Naive thymus-derived CD4-positive, alpha-beta T cell (primary cell): ENCODE results near the gene C1orf56. TPM values are rescaled to one million over a fixed set of nuclear protein-coding genes. Genes with fewer than 3 reads are reported as not detected.

Source experiments
- ATAC-seq: fragments of 150-1000 bp; cut with Tn5 transposase; 2 replicates; pipeline ENCODE4 v1.10.0; 2021; ENCODE audit warnings: mild to moderate bottlenecking, moderate library complexity
- CTCF ChIA-PET: fragments of 350-600 bp; sonication (Branson Sonifier 250); formaldehyde crosslinking; loops from one replicate; lab custom pipeline; 2021; ENCODE audit warnings: antibody characterized with exemption; lab: Charles Lee
- POLR2A ChIA-PET: fragments of 350-600 bp; sonication (Branson Sonifier 250); formaldehyde crosslinking; loops from one replicate; lab custom pipeline; 2021; ENCODE audit warnings: antibody characterized with exemption, inconsistent platforms; lab: Charles Lee
- DNase-seq, 9 donors: peaks; one replicate each; pipeline versions ENCODE4 v3.0.0 to v3.0.0-alpha.2; 2020 to 2022; ENCODE audit warnings: mixed read lengths in 1 of 9
- H3K27ac ChIP-seq: one replicate; pipeline ENCODE4 v1.7.0; 2013; ENCODE audit warnings: mild to moderate bottlenecking, low read depth, low read length, moderate library complexity
- H3K27me3 ChIP-seq, 2 donors: one replicate each; pipeline ENCODE4 v1.7.0; 2013; ENCODE audit warnings: low read length in 2 of 2, mild to moderate bottlenecking in 2 of 2, moderate library complexity in 2 of 2; ENCODE audit not compliant: control insufficient read depth in 2 of 2, insufficient read depth in 2 of 2
- H3K36me3 ChIP-seq, 3 experiments: 1 replicate in 2 of 3; 2 replicates in 1 of 3; pipeline ENCODE4 v1.7.0; 2013; ENCODE audit warnings: low read length in 3 of 3, mild to moderate bottlenecking in 3 of 3, moderate library complexity in 1 of 3; ENCODE audit not compliant: insufficient read depth in 3 of 3, control insufficient read depth in 2 of 3
- H3K4me1 ChIP-seq, 2 donors: one replicate each; pipeline ENCODE4 v1.7.0; 2013; ENCODE audit warnings: low read length in 2 of 2, mild to moderate bottlenecking in 2 of 2, moderate library complexity in 1 of 2; ENCODE audit not compliant: control insufficient read depth in 2 of 2, insufficient read depth in 2 of 2
- H3K4me3 ChIP-seq: 2 replicates; pipeline ENCODE4 v1.7.0; 2013; ENCODE audit warnings: mild to moderate bottlenecking, low read length
- H3K9me3 ChIP-seq, 3 experiments: 1 replicate in 2 of 3; 2 replicates in 1 of 3; pipeline ENCODE4 v1.7.0; 2013; ENCODE audit warnings: low read length in 3 of 3; ENCODE audit not compliant: control insufficient read depth in 2 of 3
- H3K27ac Mint-ChIP-seq, 9 donors: one replicate each; pipeline ENCODE4 v1.8.0; 2020 to 2022; ENCODE audit warnings: mixed read lengths in 9 of 9, mild to moderate bottlenecking in 8 of 9, moderate library complexity in 5 of 9, inconsistent platforms in 2 of 9
- H3K27me3 Mint-ChIP-seq, 5 donors: one replicate each; pipeline ENCODE4 v1.8.0; 2021 to 2022; ENCODE audit warnings: mixed read lengths in 5 of 5, mild to moderate bottlenecking in 1 of 5
- H3K36me3 Mint-ChIP-seq, 5 donors: one replicate each; pipeline ENCODE4 v1.8.0; 2020 to 2022; ENCODE audit warnings: mixed read lengths in 5 of 5, mild to moderate bottlenecking in 3 of 5, inconsistent platforms in 1 of 5
- H3K4me1 Mint-ChIP-seq, 7 donors: one replicate each; pipeline ENCODE4 v1.8.0; 2020 to 2022; ENCODE audit warnings: mixed read lengths in 7 of 7, mild to moderate bottlenecking in 3 of 7, inconsistent platforms in 1 of 7
- H3K4me3 Mint-ChIP-seq, 10 donors: one replicate each; pipeline ENCODE4 v1.8.0; 2020 to 2022; ENCODE audit warnings: mild to moderate bottlenecking in 10 of 10, mixed read lengths in 10 of 10, moderate library complexity in 6 of 10, inconsistent platforms in 2 of 10
- H3K9me3 Mint-ChIP-seq, 11 donors: one replicate each; pipeline ENCODE4 v1.8.0; 2020 to 2022; ENCODE audit warnings: mixed read lengths in 11 of 11, mild to moderate bottlenecking in 4 of 11, inconsistent platforms in 1 of 11, moderate library complexity in 1 of 11
- intact Hi-C, 2 donors: fragments of 100-400 bp; cut with micrococcal nuclease; formaldehyde crosslinking; loops; one replicate each; pipeline ENCODE4 v1.15.1; 2023
- polyA plus RNA-seq, 2 donors: library from polyadenylated mRNA; unstranded; fragments of 300-500 nt; fragmentation: Illumina TruSeq; gene quantifications; one replicate each; pipeline ENCODE4 v1.2.3, GENCODE V29; 2021
- total RNA-seq, 6 experiments: library from RNA in 5 of 6; stranded (reverse) in 5 of 6; gene quantifications; 1 replicate in 5 of 6; 2 replicates in 1 of 6; pipeline ENCODE4 v1.2.3 and lab custom pipeline; 2021 to 2026

Gene C1orf56
- total and polyA plus RNA-seq, 7 experiments from 2014 or later, result 0.64 to 4.3 (median 2.8) TPM

DNA sequence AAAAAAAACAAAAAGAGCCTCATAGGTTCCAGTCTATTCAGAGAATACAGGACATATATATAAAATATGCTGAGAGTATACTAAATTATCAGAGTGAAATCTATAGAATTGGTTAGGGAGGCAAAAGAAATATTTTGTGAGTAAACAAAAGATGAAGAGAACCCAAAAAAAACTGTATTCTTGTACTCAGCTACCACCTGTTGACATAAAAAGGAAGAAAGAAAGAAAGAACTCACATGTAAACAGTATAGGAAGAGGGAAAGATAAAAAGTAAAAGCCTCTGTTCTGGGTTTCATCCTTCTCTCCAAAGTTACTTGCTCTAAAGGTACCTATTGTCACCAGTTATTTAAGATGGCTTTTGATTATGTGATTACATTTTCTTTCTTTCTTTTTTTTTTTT is 21.1 kb upstream of the C1orf56 start:
- no peaks in the 10 kb centered on the region for H3K4me1 ChIP-seq
- Mint-ChIP-seq H3K27ac (peak overlapping the region in 2 of 9 donors; percentile 26 to 60), H3K9me3 (no peaks in the 10 kb centered on the region), H3K27me3 (no peaks in the 10 kb centered on the region), H3K4me3 (no peak overlapping the region), H3K4me1 (peaks cover 5 to 22% (median 12%) of the 10 kb centered on the region in 7 donors), H3K36me3 (peaks cover 5 to 34% (median 18%) of the 10 kb centered on the region in 5 donors)
- H3K27ac ChIP-seq, result no peak overlapping the region
- ChIA-PET CTCF (interaction anchor here (0.7 to 5.9 kb wide), 5 partner anchors 9 to 264 kb away, joined by 3 to 74 read pairs (median 54); partner anchors contain the start of genes CDC42SE1, MLLT11 and TNFAIP8L2), POLR2A (interaction anchor here (1.1 to 4.4 kb wide), 2 partner anchors 32 to 130 kb away, joined by 3 to 50 read pairs; partner anchors contain the start of genes CDC42SE1, MLLT11 and TNFAIP8L2)
- H3K4me3 ChIP-seq, result no peak overlapping the region
- ATAC-seq, result no peak
- no peak for DNase-seq
- no peaks in the 10 kb centered on the region for H3K27me3 ChIP-seq
- H3K9me3 ChIP-seq, result no peaks in the 10 kb centered on the region
- H3K36me3 ChIP-seq, result peaks cover 3 to 49% (median 6%) of the 10 kb centered on the region in 3 experiments
- intact Hi-C loops, result loop anchor here in 1 of 2 donors (10.0 kb wide), 1 partner anchor 318 kb away; the partner anchor contains the start of gene RFX5

DNA sequence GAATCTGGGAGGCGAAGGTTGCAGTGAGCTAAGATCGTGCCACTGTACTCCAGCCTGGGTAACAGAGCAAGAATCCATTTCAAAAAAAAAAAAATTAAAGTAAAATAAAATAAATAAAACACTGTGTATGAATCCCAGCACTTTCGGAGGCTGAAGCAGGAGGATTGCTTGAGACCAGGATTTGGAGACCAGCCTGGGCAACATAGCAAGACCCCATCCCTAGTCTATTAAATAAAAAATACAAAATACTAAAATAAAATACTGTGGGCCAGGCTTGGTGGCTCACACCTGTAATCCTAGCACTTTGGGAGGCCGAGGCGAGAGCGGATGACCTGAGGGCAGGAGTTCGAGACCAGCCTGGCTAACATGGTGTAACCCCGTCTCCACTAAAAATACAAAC is 15.4 kb upstream of the C1orf56 start:
- Mint-ChIP-seq H3K4me3 (no peak overlapping the region), H3K4me1 (peaks cover 5 to 31% (median 12%) of the 10 kb centered on the region in 7 donors), H3K9me3 (no peaks in the 10 kb centered on the region), H3K27me3 (no peaks in the 10 kb centered on the region), H3K36me3 (peaks cover 17 to 50% (median 32%) of the 10 kb centered on the region in 5 donors), H3K27ac (peak overlapping the region in 1 of 9 donors; percentile 33)
- H3K9me3 ChIP-seq, result no peaks in the 10 kb centered on the region
- intact Hi-C loops, result no loop called here
- ATAC-seq (no peak), DNase-seq (no peak)
- POLR2A ChIA-PET, result interaction anchor here (1.1 to 2.1 kb wide), 3 partner anchors 15 to 25 kb away, joined by 4 to 11 read pairs (median 6); partner anchors contain the start of gene C1orf56
- no peaks in the 10 kb centered on the region for H3K4me1 ChIP-seq
- H3K27me3 ChIP-seq, result no peaks in the 10 kb centered on the region
- CTCF ChIA-PET, result interaction anchor here (0.6 to 2.8 kb wide), 4 partner anchors 11 to 125 kb away, joined by 3 to 6 read pairs (median 4); partner anchors contain the start of gene TNFAIP8L2
- H3K27ac ChIP-seq, result no peak overlapping the region
- H3K4me3 ChIP-seq, result no peak overlapping the region
- H3K36me3 ChIP-seq, result peaks cover 0 to 65% (median 11%) of the 10 kb centered on the region in 3 experiments

DNA sequence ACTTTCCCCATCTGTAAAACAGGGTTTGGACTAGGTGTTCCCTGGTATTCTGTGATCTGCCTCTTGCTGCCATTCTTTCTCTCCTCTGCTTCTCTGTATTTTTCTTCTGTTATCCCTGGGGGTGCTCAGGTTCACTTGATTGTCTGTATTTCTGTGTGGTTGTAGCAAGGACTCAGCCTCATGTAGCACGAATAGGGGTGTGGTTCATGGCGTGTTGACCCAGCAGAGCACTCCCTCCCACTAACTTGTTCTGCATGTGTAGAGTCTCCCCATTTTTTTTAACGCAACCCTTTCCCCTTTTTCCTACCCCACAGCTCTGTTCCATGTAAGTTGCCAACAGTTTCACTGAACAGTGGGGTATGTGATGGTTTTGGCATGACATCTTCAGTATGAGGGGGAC is 12.4 kb upstream of the C1orf56 start:
- H3K27ac ChIP-seq, result no peak overlapping the region
- H3K36me3 Mint-ChIP-seq, result peaks cover 16 to 42% (median 27%) of the 10 kb centered on the region in 5 donors
- peaks cover 5 to 37% (median 16%) of the 10 kb centered on the region in 7 donors for H3K4me1 Mint-ChIP-seq
- no peak overlapping the region for H3K4me3 Mint-ChIP-seq
- H3K9me3 ChIP-seq, result no peaks in the 10 kb centered on the region
- no peak for ATAC-seq
- POLR2A ChIA-PET, result interaction anchor here (1.2 to 1.5 kb wide), 2 partner anchors 14 to 20 kb away, joined by 4 read pairs; no protein-coding TSS in a partner anchor
- H3K9me3 Mint-ChIP-seq, result no peaks in the 10 kb centered on the region
- H3K27me3 ChIP-seq, result no peaks in the 10 kb centered on the region
- H3K36me3 ChIP-seq, result peaks cover 0 to 39% (median 8%) of the 10 kb centered on the region in 3 experiments
- no peaks in the 10 kb centered on the region for H3K4me1 ChIP-seq
- H3K27ac Mint-ChIP-seq, result peak overlapping the region in 7 of 9 donors; percentile 35 to 75 (median 64)
- intact Hi-C loops, result no loop called here
- H3K27me3 Mint-ChIP-seq, result no peaks in the 10 kb centered on the region
- no peak for DNase-seq
- CTCF ChIA-PET, result interaction anchor here (0.6 kb wide), 1 partner anchor 9 kb away, joined by 3 read pairs; no protein-coding TSS in a partner anchor
- H3K4me3 ChIP-seq, result no peak overlapping the region

DNA sequence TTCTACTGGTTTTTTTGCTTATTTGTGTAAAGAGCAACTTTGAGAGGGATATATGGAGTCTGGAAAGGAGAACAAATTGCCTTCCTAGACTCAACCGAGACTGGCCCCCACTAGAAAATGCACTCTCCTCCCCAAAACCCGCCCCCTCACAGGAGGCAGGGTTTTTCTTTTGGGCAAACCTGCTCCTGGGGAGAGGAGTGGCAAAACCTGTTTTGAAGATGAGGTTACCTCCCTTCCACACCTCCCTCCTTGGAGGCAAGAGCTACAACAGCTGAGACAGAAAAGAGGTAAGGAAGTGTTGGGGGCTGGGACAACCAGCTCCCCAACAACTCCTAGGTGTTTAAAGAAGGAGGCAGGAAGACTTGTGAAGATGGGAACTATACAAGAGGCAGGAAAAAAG is 11.2 kb upstream of the C1orf56 start, which contains the start of gene BNIPL:
TSS of gene BNIPL (plus strand) at position 231 of the 400 bp plus-strand sequence. CDS start at position 371, 140 bp downstream.
- ChIA-PET POLR2A (interaction anchor here (1.1 to 3.1 kb wide), 4 partner anchors 11 to 22 kb away, joined by 3 to 7 read pairs (median 5); partner anchors contain the start of gene C1orf56), CTCF (interaction anchor here (1.0 kb wide), 2 partner anchors 20 to 23 kb away, joined by 3 to 4 read pairs; partner anchors contain the start of gene CDC42SE1)
- DNase-seq (no peak), ATAC-seq (no peak)
- peaks cover 5 to 33% (median 19%) of the 10 kb centered on the region in 7 donors for H3K4me1 Mint-ChIP-seq
- H3K36me3 ChIP-seq, result peaks cover 0 to 28% (median 8%) of the 10 kb centered on the region in 3 experiments
- intact Hi-C loops, result no loop called here
- H3K9me3 Mint-ChIP-seq, result no peaks in the 10 kb centered on the region
- no peak within 1 kb of the TSS for H3K4me3 ChIP-seq
- H3K9me3 ChIP-seq, result no peaks in the 10 kb centered on the region
- H3K27ac Mint-ChIP-seq, result peak within 1 kb of the TSS; percentile 47 to 82 (median 68)
- no peak within 1 kb of the TSS for H3K4me3 Mint-ChIP-seq
- H3K27me3 Mint-ChIP-seq, result no peaks in the 10 kb centered on the region
- peaks cover 15 to 36% (median 22%) of the 10 kb centered on the region in 5 donors for H3K36me3 Mint-ChIP-seq
- no peaks in the 10 kb centered on the region for H3K4me1 ChIP-seq
- H3K27ac ChIP-seq, result no peak within 1 kb of the TSS
- H3K27me3 ChIP-seq, result no peaks in the 10 kb centered on the region

DNA sequence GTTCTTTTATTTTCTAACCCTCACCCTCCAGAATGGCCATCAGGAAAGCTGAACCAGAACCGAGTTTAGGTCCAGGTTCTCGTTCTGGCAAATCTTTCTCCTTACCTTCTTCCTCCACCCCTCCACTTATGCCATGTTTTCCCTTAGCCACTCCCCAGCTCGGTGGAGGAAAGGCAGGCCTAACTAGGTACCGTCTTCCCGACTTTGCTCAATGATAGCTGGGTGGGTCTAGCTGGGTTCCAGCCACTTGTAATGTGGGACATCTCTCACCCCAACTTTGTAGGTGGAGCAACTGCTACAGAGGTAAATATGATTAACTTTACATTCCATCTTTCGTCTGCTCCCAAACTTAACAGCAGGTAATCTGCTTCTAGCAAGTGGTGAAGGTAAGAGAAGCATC is 10.5 kb upstream of the C1orf56 start:
- Mint-ChIP-seq H3K36me3 (peaks cover 15 to 34% (median 20%) of the 10 kb centered on the region in 5 donors), H3K4me1 (peaks cover 5 to 33% (median 17%) of the 10 kb centered on the region in 7 donors), H3K27me3 (no peaks in the 10 kb centered on the region), H3K4me3 (no peak overlapping the region), H3K9me3 (no peaks in the 10 kb centered on the region), H3K27ac (peak overlapping the region in 8 of 9 donors; percentile 34 to 82 (median 64))
- ATAC-seq (no peak), DNase-seq (no peak)
- ChIA-PET CTCF (interaction anchor here (0.5 to 1.3 kb wide), 4 partner anchors 13 to 63 kb away, joined by 3 to 5 read pairs (median 4); partner anchors contain the start of gene MLLT11), POLR2A (interaction anchor here (1.1 to 3.1 kb wide), 5 partner anchors 10 to 21 kb away, joined by 3 to 7 read pairs (median 4); partner anchors contain the start of gene C1orf56)
- no peaks in the 10 kb centered on the region for H3K9me3 ChIP-seq
- intact Hi-C loops, result no loop called here
- H3K4me1 ChIP-seq, result no peaks in the 10 kb centered on the region
- no peak overlapping the region for H3K27ac ChIP-seq
- H3K36me3 ChIP-seq, result peaks cover 0 to 23% (median 8%) of the 10 kb centered on the region in 3 experiments
- H3K27me3 ChIP-seq, result no peaks in the 10 kb centered on the region
- no peak overlapping the region for H3K4me3 ChIP-seq

DNA sequence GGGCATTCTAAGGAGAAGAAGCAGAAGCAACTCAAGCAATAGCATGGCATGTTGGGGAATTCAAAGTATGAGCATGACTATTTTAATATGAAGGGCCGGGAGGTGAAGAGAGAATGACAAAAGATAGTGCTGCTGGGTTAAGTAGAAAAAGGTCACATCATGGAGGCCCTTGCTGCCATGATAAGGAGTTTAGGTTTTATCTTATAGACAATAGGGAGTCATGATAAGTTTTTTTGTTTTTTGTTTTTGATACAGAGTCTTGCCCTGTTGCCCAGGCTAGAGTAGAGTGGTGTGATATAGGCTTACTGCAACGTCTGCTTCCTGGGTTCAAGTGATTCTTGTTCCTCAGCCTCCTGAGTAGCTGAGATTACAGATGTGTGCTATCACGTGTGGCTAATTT is 8.0 kb upstream of the C1orf56 start:
- intact Hi-C loops, result no loop called here
- ChIA-PET POLR2A (interaction anchor here (0.6 to 2.7 kb wide), 3 partner anchors 9 to 15 kb away, joined by 3 to 9 read pairs (median 6); partner anchors contain the start of gene C1orf56), CTCF (no interaction called here)
- Mint-ChIP-seq H3K4me3 (no peak overlapping the region), H3K27me3 (no peaks in the 10 kb centered on the region), H3K36me3 (peaks cover 9 to 29% (median 21%) of the 10 kb centered on the region in 5 donors), H3K9me3 (no peaks in the 10 kb centered on the region), H3K4me1 (peaks cover 15 to 49% (median 24%) of the 10 kb centered on the region in 7 donors), H3K27ac (peak overlapping the region in 1 of 9 donors; percentile 34)
- no peaks in the 10 kb centered on the region for H3K27me3 ChIP-seq
- ATAC-seq (no peak), DNase-seq (no peak)
- no peak overlapping the region for H3K4me3 ChIP-seq
- H3K4me1 ChIP-seq, result peaks cover 0 to 3% of the 10 kb centered on the region in 2 donors
- H3K27ac ChIP-seq, result no peak overlapping the region
- H3K36me3 ChIP-seq, result peaks cover 0 to 9% (median 2%) of the 10 kb centered on the region in 3 experiments
- no peaks in the 10 kb centered on the region for H3K9me3 ChIP-seq
